HCT116 (cell line): ENCODE data around the gene BANF1.

ENCODE experiments used
- CEBPB ChIP-seq: IDR thresholded peaks from 2 replicates; pipeline ENCODE4 v1.6.1; 2012; ENCODE audit warnings: low read depth
- ELF1 ChIP-seq: IDR thresholded peaks from 2 replicates; pipeline ENCODE4 v1.6.1; 2012; ENCODE audit warnings: low read depth, borderline replicate concordance
- EZH2 ChIP-seq: fragments of 200-600 bp; sonication (generic); IDR thresholded peaks from 2 replicates; pipeline ENCODE4 v1.6.1; 2017; ENCODE audit warnings: antibody characterized with exemption, mixed run types
- FOSL1 ChIP-seq: IDR thresholded peaks from 2 replicates; pipeline ENCODE4 v1.6.1; 2012; ENCODE audit warnings: low read depth
- JUND ChIP-seq: IDR thresholded peaks from 2 replicates; pipeline ENCODE4 v1.6.1; 2012
- POLR2A ChIP-seq: IDR thresholded peaks from 2 replicates; pipeline ENCODE4 v1.7.0; 2011; ENCODE audit warnings: borderline replicate concordance; ENCODE audit not compliant: insufficient read depth, insufficient read length; ENCODE audit errors: extremely low read depth
- POLR2AphosphoS5 ChIP-seq: IDR thresholded peaks from 2 replicates; pipeline ENCODE4 v1.6.1; 2011; ENCODE audit warnings: mild to moderate bottlenecking, low read depth, low read length, moderate library complexity
- RAD21 ChIP-seq: IDR thresholded peaks from 2 replicates; pipeline ENCODE4 v1.6.1; 2012; ENCODE audit warnings: low read depth, mild to moderate bottlenecking
- SP1 ChIP-seq: IDR thresholded peaks from 2 replicates; pipeline ENCODE4 v1.6.1; 2012; ENCODE audit warnings: low read depth
- TCF7L2 ChIP-seq: IDR thresholded peaks from 2 replicates; pipeline ENCODE4 v1.7.0; 2011; ENCODE audit warnings: borderline replicate concordance, inconsistent platforms; ENCODE audit not compliant: insufficient read depth, insufficient read length; ENCODE audit errors: extremely low read depth
- YY1 ChIP-seq: IDR thresholded peaks from 2 replicates; pipeline ENCODE4 v1.6.1; 2011; ENCODE audit warnings: low read length, low read depth, moderate library complexity, mild to moderate bottlenecking; ENCODE audit not compliant: insufficient replicate concordance; ENCODE audit errors: extremely low read depth
- TF ChIP-seq, protein P1 (sequence below), 3 experiments: fragments of 200-600 bp in 1 of 3; sonication (generic) in 1 of 3; IDR thresholded peaks in 2 of 3; conservative IDR thresholded peaks in 1 of 3; 2 replicates each; pipeline ENCODE4 v1.5.1; 2012 to 2017; ENCODE audit warnings: low read depth in 2 of 3, low read length in 2 of 3, antibody characterized with exemption in 1 of 3, borderline replicate concordance in 1 of 3, control low read depth in 1 of 3, mild to moderate bottlenecking in 1 of 3, mixed read lengths in 1 of 3, mixed run types in 1 of 3, moderate library complexity in 1 of 3; ENCODE audit not compliant: insufficient read depth in 1 of 3
- TF ChIP-seq, protein P2 (sequence below): IDR thresholded peaks from 2 replicates; pipeline ENCODE4 v1.6.1; 2012; ENCODE audit warnings: low read depth

DNA sequence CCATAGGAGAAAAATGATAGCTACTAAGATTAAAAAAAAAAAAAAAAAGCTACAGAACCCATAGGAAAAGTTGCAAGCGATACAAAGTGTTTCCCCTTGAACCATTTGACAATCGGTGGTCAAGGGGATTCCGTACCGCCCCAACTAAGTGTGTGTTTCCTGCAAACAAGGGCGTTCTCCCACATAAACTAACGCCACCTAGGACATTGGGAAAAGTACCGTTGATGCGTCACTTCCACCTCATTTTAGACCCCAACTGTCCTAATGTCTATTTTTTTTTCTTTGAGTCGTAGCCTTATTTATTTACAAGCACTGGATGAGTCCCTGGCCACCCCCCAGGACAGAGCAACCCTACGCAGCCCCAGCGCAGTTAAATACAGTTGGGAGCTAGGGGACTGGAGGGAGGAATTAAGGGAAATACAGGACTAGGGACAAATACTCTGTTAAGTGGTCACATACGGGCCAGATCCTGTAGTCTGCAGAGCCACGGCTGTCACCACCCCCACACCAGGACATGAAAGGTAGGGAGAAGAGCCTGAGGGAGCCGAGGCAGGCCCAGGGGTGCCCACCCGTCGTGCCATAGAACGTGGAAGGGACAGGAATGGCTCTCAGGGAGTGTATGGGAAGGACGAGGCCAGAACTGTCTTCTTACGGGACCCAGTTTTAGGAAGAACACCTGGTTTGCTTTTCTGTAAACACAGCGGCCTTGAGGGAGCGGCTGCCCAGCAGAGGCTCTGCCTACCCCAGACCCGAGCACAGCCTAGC is 19.3 kb upstream of the BANF1 start:
- TF ChIP-seq POLR2A: no peak
- TF ChIP-seq, protein P1, sequence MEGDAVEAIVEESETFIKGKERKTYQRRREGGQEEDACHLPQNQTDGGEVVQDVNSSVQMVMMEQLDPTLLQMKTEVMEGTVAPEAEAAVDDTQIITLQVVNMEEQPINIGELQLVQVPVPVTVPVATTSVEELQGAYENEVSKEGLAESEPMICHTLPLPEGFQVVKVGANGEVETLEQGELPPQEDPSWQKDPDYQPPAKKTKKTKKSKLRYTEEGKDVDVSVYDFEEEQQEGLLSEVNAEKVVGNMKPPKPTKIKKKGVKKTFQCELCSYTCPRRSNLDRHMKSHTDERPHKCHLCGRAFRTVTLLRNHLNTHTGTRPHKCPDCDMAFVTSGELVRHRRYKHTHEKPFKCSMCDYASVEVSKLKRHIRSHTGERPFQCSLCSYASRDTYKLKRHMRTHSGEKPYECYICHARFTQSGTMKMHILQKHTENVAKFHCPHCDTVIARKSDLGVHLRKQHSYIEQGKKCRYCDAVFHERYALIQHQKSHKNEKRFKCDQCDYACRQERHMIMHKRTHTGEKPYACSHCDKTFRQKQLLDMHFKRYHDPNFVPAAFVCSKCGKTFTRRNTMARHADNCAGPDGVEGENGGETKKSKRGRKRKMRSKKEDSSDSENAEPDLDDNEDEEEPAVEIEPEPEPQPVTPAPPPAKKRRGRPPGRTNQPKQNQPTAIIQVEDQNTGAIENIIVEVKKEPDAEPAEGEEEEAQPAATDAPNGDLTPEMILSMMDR (IDR thresholded peaks at IDR 0.05 in 2 of 3, conservative IDR thresholded peaks at IDR 0.05 in 1 of 3; ENCODE audit: borderline replicate concordance in 1 of 3, insufficient read depth in 1 of 3, low read depth in 2 of 3, low read length in 2 of 3): no peak
- no peak for TF ChIP-seq POLR2AphosphoS5
- TF ChIP-seq ELF1: no peak
- no peak for TF ChIP-seq RAD21
- no peak for TF ChIP-seq SP1
- no peak for TF ChIP-seq CEBPB
- TF ChIP-seq JUND: no peak
- no peak for TF ChIP-seq TCF7L2
- TF ChIP-seq YY1: no peak
- TF ChIP-seq, protein P2, sequence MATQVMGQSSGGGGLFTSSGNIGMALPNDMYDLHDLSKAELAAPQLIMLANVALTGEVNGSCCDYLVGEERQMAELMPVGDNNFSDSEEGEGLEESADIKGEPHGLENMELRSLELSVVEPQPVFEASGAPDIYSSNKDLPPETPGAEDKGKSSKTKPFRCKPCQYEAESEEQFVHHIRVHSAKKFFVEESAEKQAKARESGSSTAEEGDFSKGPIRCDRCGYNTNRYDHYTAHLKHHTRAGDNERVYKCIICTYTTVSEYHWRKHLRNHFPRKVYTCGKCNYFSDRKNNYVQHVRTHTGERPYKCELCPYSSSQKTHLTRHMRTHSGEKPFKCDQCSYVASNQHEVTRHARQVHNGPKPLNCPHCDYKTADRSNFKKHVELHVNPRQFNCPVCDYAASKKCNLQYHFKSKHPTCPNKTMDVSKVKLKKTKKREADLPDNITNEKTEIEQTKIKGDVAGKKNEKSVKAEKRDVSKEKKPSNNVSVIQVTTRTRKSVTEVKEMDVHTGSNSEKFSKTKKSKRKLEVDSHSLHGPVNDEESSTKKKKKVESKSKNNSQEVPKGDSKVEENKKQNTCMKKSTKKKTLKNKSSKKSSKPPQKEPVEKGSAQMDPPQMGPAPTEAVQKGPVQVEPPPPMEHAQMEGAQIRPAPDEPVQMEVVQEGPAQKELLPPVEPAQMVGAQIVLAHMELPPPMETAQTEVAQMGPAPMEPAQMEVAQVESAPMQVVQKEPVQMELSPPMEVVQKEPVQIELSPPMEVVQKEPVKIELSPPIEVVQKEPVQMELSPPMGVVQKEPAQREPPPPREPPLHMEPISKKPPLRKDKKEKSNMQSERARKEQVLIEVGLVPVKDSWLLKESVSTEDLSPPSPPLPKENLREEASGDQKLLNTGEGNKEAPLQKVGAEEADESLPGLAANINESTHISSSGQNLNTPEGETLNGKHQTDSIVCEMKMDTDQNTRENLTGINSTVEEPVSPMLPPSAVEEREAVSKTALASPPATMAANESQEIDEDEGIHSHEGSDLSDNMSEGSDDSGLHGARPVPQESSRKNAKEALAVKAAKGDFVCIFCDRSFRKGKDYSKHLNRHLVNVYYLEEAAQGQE: no peak
- TF ChIP-seq EZH2: no peak
- no peak for TF ChIP-seq FOSL1
